ENCODE measurements around the gene TTC7B. TPM values are rescaled to one million over a fixed set of nuclear protein-coding genes. Genes with fewer than 3 reads are reported as not detected.

Gene TTC7B
- total and polyA plus RNA-seq, 9 of the 15 experiments (the other 6 are each of a cell fraction or from before 2014, with no cell fraction given): 2.2 to 77.2 (median 36.7) TPM

DNA sequence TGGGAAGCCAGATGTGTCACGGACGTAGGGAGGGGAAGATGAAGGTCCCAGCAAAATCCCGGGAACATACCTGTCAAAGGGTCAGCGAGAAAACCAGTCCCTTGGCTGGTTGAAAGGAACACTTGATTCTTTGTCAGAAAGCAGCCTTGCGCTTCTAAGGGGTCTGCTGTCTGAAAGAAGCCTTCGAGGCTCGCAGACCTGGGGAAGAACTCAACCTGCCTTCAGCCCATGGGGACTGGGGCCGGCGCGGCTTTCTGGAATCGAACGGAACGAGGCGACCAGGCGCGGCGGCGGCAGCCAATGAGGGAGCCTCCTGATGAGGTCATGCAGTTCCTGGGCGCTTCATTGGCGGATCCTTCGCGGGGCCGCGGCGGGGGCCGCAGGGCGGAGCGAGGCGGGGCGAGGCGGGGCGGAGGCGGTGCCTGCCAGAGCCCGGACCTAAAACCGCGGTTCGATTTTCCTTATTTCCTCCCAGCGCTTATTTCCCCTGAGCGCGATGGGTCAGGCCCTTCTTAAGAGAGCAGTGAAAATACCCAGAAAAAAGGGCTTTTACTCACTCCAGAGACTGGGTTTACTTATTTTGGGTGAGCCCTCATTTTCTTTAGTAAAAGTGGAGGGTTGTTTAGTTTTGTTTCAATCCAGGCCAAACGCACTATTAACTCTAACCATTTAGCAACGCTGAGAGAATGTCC, 11.8 kb upstream of the TTC7B start (continued):
- TF ChIP-seq, protein P1, sequence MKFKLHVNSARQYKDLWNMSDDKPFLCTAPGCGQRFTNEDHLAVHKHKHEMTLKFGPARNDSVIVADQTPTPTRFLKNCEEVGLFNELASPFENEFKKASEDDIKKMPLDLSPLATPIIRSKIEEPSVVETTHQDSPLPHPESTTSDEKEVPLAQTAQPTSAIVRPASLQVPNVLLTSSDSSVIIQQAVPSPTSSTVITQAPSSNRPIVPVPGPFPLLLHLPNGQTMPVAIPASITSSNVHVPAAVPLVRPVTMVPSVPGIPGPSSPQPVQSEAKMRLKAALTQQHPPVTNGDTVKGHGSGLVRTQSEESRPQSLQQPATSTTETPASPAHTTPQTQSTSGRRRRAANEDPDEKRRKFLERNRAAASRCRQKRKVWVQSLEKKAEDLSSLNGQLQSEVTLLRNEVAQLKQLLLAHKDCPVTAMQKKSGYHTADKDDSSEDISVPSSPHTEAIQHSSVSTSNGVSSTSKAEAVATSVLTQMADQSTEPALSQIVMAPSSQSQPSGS (CRISPR knock-in tag; IDR thresholded peaks at IDR 0.05): peak; percentile 94
- TF ChIP-seq RBM25 (IDR thresholded peaks at IDR 0.05; ENCODE audit: low read depth, low read length, severe bottlenecking) (peak; percentile 70), SRF (CRISPR knock-in tag; IDR thresholded peaks at IDR 0.05) (no peak), SAP30 (IDR thresholded peaks at IDR 0.05; ENCODE audit: borderline replicate concordance, insufficient read depth, low read depth, low read length, poor library complexity, severe bottlenecking) (peak; percentile 36), MAZ (CRISPR knock-in tag; conservative IDR thresholded peaks at IDR 0.05 in 1 of 2, IDR thresholded peaks at IDR 0.05 in 1 of 2) (peak; percentile 75 to 93), CBX8 (IDR thresholded peaks at IDR 0.05; ENCODE audit: borderline replicate concordance, extremely low read depth, low read depth, low read length, poor library complexity, severe bottlenecking) (no peak), ZNF239 (CRISPR knock-in tag; IDR thresholded peaks at IDR 0.05) (no peak), ASH1L (IDR thresholded peaks at IDR 0.05; ENCODE audit: borderline replicate concordance, low read depth, partially characterized antibody) (peak; percentile 37), TAF7 (tag; IDR thresholded peaks at IDR 0.05) (no peak), NFIX (CRISPR knock-in tag; IDR thresholded peaks at IDR 0.05; ENCODE audit: low read depth) (no peak), NR2C1 (IDR thresholded peaks at IDR 0.05) (no peak), NR2C1 (tag; IDR thresholded peaks at IDR 0.05) (no peak), L3MBTL2 (IDR thresholded peaks at IDR 0.05) (peak; percentile 97), ADNP (tag; IDR thresholded peaks at IDR 0.05) (no peak)
- TF ChIP-seq, protein P2, sequence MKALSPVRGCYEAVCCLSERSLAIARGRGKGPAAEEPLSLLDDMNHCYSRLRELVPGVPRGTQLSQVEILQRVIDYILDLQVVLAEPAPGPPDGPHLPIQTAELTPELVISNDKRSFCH (CRISPR knock-in tag; IDR thresholded peaks at IDR 0.05): no peak
- TF ChIP-seq, protein P2 (tag; IDR thresholded peaks at IDR 0.05): no peak
- TF ChIP-seq, protein P3, sequence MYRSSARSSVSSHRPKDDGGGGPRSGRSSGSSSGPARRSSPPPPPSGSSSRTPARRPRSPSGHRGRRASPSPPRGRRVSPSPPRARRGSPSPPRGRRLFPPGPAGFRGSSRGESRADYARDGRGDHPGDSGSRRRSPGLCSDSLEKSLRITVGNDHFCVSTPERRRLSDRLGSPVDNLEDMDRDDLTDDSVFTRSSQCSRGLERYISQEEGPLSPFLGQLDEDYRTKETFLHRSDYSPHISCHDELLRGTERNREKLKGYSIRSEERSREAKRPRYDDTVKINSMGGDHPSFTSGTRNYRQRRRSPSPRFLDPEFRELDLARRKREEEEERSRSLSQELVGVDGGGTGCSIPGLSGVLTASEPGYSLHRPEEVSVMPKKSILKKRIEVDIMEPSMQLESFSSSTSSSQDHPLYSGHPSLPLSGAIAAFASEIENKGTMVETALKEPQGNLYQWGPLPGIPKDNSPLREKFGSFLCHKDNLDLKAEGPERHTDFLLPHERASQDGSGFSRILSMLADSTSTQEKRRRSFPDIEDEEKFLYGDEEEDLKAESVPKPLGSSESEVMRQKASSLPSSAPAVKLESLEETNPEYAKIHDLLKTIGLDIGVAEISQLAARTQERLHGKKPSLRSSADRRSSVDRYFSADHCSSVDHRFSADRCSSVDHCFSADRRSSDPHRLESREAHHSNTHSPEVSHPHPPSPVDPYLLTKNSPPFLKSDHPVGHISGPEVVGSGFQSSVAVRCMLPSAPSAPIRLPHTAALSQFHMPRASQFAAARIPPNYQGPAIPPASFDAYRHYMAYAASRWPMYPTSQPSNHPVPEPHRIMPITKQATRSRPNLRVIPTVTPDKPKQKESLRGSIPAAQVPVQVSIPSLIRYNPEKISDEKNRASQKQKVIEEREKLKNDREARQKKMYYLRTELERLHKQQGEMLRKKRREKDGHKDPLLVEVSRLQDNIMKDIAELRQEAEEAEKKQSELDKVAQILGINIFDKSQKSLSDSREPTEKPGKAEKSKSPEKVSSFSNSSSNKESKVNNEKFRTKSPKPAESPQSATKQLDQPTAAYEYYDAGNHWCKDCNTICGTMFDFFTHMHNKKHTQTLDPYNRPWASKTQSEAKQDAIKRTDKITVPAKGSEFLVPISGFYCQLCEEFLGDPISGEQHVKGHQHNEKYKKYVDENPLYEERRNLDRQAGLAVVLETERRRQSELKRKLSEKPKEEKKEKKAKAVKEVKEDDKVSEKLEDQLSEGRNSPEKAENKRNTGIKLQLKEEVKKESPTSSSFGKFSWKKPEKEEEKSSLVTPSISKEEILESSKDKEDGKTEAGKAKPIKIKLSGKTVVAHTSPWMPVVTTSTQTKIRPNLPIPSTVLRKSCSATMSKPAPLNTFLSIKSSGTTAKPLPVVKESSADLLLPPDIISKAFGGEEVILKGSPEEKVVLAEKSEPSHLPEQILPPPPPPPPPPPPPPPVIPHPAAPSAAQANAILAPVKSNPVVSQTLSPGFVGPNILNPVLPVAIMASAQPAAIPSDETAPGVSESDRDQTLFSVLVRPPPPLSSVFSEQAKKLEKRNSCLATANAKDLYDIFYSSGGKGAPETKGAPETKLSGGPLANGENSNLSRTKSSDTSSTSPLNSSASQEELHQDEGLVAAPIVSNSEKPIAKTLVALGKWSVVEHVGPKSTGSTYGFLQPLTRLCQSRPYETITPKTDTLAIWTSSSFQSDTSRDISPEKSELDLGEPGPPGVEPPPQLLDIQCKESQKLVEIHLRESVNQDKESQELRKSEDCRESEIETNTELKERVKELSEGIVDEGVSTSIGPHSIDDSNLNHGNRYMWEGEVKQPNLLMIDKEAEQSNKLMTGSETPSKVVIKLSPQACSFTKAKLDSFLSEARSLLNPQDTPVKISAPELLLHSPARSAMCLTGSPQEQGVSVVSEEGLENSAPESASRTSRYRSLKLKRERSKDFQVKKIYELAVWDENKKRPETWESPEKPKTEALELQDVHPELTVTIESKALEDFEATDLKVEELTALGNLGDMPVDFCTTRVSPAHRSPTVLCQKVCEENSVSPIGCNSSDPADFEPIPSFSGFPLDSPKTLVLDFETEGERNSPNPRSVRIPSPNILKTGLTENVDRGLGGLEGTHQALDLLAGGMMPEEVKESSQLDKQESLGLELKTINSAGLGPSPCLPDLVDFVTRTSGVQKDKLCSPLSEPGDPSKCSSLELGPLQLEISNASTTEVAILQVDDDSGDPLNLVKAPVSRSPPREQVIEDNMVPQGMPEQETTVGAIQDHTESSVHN (IDR thresholded peaks at IDR 0.05; ENCODE audit: borderline replicate concordance in 1 of 2, low read depth in 1 of 2): no peak

Measured in K562 (cell line).